ENCODE data around the gene PRKAG2. TPM values are rescaled to one million over a fixed set of nuclear protein-coding genes. Genes with fewer than 3 reads are reported as not detected.
A peak's percentile ranks its signal among the peaks of the same experiment; 100 is the strongest.

Gene PRKAG2
- total and polyA plus RNA-seq, 4 donors = 3.6 to 25.1 (median 16.8) TPM

GRCh38 chr7:151754688-151755130, 122.2 kb downstream of the PRKAG2 start:
- H3K9me3 ChIP-seq (ENCODE audit: control insufficient read depth in 4 of 4, low read length in 3 of 4) = no peaks in the 10 kb centered on the region
- peak overlapping the region; percentile 2 to 61 for H3K27ac ChIP-seq (ENCODE audit: low read depth in 1 of 2, low read length in 2 of 2)
- 94% methylated on average over 17 of the region's 17 CpGs for WGBS
- H3K4me3 ChIP-seq (ENCODE audit: low read depth in 1 of 3, low read length in 3 of 3) = no peak overlapping the region
- peaks cover 0 to 18% (median 6%) of the 10 kb centered on the region in 4 donors for H3K4me1 ChIP-seq (ENCODE audit: control insufficient read depth in 4 of 4, insufficient read depth in 4 of 4, low read length in 3 of 4)
- DNase-seq (ENCODE audit: low spot score) = no peak
- no peaks in the 10 kb centered on the region for H3K27me3 ChIP-seq (ENCODE audit: control insufficient read depth in 4 of 4, insufficient read depth in 4 of 4, low read length in 3 of 4)
- H3K9ac ChIP-seq (ENCODE audit: low read depth in 1 of 2, low read length in 2 of 2) = no peak overlapping the region
- peaks cover 0 to 3% (median 0%) of the 10 kb centered on the region in 4 donors for H3K36me3 ChIP-seq (ENCODE audit: control insufficient read depth in 4 of 4, insufficient read depth in 3 of 4, low read depth in 1 of 4, low read length in 3 of 4)
- TF ChIP-seq NR2F2 (IDR thresholded peaks at IDR 0.05) = no peak
- no peak for TF ChIP-seq MAX (IDR thresholded peaks at IDR 0.05)
- TF ChIP-seq HNF4G (IDR thresholded peaks at IDR 0.05) = no peak
- no peak for TF ChIP-seq HNF4A (conservative IDR thresholded peaks at IDR 0.05)
- no peak for TF ChIP-seq FOXA2 (IDR thresholded peaks at IDR 0.05)
- TF ChIP-seq YY1 (IDR thresholded peaks at IDR 0.05) = no peak
- TF ChIP-seq RAD21 (IDR thresholded peaks at IDR 0.05) = no peak
- TF ChIP-seq TAF1 (conservative IDR thresholded peaks at IDR 0.05) = no peak
- no peak for TF ChIP-seq REST (IDR thresholded peaks at IDR 0.05)
- no peak for TF ChIP-seq ZBTB33 (IDR thresholded peaks at IDR 0.05)

- Histone ChIP-seq H3K4me1 (ENCODE audit: control insufficient read depth in 4 of 4, insufficient read depth in 4 of 4, low read length in 3 of 4) (peaks cover 2 to 19% (median 8%) of the 10 kb centered on the region in 4 donors), H3K9ac (ENCODE audit: low read depth in 1 of 2, low read length in 2 of 2) (no peak overlapping the region), H3K36me3 (ENCODE audit: control insufficient read depth in 4 of 4, insufficient read depth in 3 of 4, low read depth in 1 of 4, low read length in 3 of 4) (peaks cover 0 to 3% (median 0%) of the 10 kb centered on the region in 4 donors), H3K27ac (ENCODE audit: low read depth in 1 of 2, low read length in 2 of 2) (peak overlapping the region in 1 of 2 donors; percentile 61), H3K27me3 (ENCODE audit: control insufficient read depth in 4 of 4, insufficient read depth in 4 of 4, low read length in 3 of 4) (no peaks in the 10 kb centered on the region), H3K9me3 (ENCODE audit: control insufficient read depth in 4 of 4, low read length in 3 of 4) (no peaks in the 10 kb centered on the region), H3K4me3 (ENCODE audit: low read depth in 1 of 3, low read length in 3 of 3) (no peak overlapping the region)
- 34% methylated on average over 14 of the region's 14 CpGs for WGBS
- no peak for DNase-seq (ENCODE audit: low spot score)
- peak; percentile 93 for TF ChIP-seq NR2F2 (IDR thresholded peaks at IDR 0.05)
- TF ChIP-seq GABPA (IDR thresholded peaks at IDR 0.05 in 1 of 2, conservative IDR thresholded peaks at IDR 0.05 in 1 of 2) = no peak
- no peak for TF ChIP-seq EGR1 (IDR thresholded peaks at IDR 0.05; ENCODE audit: low read depth in 2 of 2)
- peak; percentile 79 to 97 for TF ChIP-seq JUND (IDR thresholded peaks at IDR 0.05)
- TF ChIP-seq YY1 (IDR thresholded peaks at IDR 0.05) = peak; percentile 73
- peak; percentile 84 to 85 for TF ChIP-seq RAD21 (IDR thresholded peaks at IDR 0.05)
- TF ChIP-seq HNF4A (conservative IDR thresholded peaks at IDR 0.05) = peak; percentile 24 to 53
- peak; percentile 92 for TF ChIP-seq CTCF (IDR thresholded peaks at IDR 0.05; ENCODE audit: low read depth, low read length, missing input control)
- peak; percentile 58 to 80 for TF ChIP-seq RXRA (IDR thresholded peaks at IDR 0.05)
- TF ChIP-seq SP1 (IDR thresholded peaks at IDR 0.05) = peak; percentile 45
- TF ChIP-seq MAX (IDR thresholded peaks at IDR 0.05) = no peak
- no peak for TF ChIP-seq HNF4G (IDR thresholded peaks at IDR 0.05)
- TF ChIP-seq FOXA2 (IDR thresholded peaks at IDR 0.05) = no peak
- no peak for TF ChIP-seq FOXA1 (IDR thresholded peaks at IDR 0.05)
- TF ChIP-seq ZBTB33 (IDR thresholded peaks at IDR 0.05) = no peak
- TF ChIP-seq REST (IDR thresholded peaks at IDR 0.05) = peak; percentile 38
Measured at GRCh38 chr7:151754142-151754590, 122.7 kb downstream of the PRKAG2 start.
